IPS-18c (cell line): ENCODE measurements around the gene LIPH.
"Not testable (repeated sequence)": the region's sequence is repeated elsewhere in the genome, so short reads cannot be mapped to it uniquely, and the experiment has no call there.

Experiments
- H3K4me3 ChIP-seq: 2 replicates; pipeline ENCODE4 v1.7.0; 2013; ENCODE audit warnings: low read depth, mild to moderate bottlenecking, low read length, moderate library complexity; ENCODE audit not compliant: insufficient read depth
- H3K9me3 ChIP-seq: one replicate; pipeline ENCODE4 v1.6.1; 2013; ENCODE audit warnings: mild to moderate bottlenecking, low read length, moderate library complexity; ENCODE audit not compliant: control insufficient read depth, insufficient read depth

Gene LIPH

DNA sequence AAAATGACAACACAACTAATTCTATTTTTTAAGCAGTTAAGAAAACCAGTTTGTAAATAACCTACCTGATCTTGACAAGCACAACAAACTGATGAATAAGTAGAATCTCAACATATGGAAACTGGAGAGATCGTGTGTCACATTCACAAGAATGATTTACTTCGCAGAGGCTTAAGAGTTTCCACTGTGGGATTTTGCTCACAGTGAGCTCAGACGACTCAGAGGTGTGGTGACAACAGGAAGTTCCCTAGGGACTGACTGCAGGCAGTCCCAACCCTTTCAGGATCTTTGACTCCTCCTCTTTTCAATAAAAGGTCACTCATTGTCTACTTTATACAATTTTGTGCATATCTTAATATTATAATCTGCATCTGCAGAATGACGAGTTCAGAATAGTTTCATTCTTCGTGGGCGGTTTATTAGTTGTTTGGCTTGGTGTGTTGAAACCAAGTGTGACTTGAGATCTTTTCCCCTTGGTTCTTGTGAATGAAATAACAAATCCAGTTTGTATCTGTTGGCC lies at the start of gene LIPH:
TSS of gene LIPH (minus strand) at position 231 of the 520 bp plus-strand sequence. CDS start at position 114, 117 bp downstream.
- H3K4me3 ChIP-seq: no peak within 1 kb of the TSS

DNA sequence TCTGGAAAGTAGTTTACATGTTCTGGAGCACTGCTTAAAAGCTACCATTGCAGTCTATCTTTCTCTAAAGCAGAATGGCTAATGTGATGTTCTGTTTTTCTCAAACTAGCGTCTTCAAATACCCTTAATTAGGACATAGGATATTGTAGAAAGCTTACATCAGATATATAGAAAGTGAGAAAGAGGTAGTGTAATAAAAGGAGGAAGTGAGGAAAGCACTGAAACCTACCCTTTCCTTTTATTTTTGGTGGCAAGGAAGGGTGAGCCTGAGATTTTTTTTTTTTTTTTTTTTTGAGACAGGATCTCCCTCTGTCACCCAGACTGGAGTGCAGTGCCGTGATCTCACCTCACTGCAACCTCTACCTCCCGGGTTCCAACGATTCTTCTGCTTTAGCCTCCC lies 43.1 kb upstream of the LIPH start:
- Histone ChIP-seq H3K9me3 (no peaks in the 10 kb centered on the region), H3K4me3 (no peak overlapping the region)

More for the DNA sequence above, at the start of gene LIPH:
- H3K9me3 ChIP-seq: no peaks in the 10 kb centered on the region

DNA sequence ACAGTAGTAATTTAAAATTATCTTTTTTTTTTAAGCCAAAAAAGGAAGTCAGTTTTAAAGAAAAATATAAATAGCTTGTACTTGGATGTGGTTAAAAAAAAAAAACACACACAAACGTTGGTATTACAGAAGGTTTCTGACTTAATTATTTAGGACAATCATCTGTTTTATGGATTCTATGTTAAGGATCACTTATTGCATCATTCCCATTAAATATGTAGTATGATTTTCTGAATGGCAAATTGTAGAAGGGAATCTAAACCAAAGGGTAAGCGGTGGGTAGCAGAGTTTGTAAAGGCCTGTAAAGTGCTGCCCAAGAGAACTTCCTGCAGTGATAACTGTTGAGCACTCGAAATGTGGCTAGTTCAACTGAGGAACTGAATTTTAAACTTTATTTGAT lies 41.7 kb upstream of the LIPH start:
- no peak overlapping the region for H3K4me3 ChIP-seq
- no peaks in the 10 kb centered on the region for H3K9me3 ChIP-seq

DNA sequence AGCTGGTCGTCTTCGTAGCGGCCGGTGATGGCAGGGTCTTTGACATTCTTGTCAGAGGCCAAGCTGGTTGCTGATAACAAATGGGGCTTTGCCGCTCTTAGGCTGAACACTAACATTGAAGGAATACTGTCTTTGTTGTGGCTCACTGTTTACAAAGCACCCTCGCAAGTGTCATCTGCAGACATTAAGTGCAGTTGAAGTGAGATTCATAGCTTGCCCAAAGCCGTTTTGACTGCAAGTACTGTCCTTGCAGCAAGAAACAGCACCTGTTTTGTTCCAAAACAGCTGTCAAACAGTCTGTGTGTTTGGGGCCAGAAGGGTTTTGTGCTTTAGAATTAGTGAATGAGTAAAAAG lies 34.3 kb upstream of the LIPH start:
- Histone ChIP-seq H3K9me3 (no peaks in the 10 kb centered on the region), H3K4me3 (peak overlapping the region; percentile 56)

DNA sequence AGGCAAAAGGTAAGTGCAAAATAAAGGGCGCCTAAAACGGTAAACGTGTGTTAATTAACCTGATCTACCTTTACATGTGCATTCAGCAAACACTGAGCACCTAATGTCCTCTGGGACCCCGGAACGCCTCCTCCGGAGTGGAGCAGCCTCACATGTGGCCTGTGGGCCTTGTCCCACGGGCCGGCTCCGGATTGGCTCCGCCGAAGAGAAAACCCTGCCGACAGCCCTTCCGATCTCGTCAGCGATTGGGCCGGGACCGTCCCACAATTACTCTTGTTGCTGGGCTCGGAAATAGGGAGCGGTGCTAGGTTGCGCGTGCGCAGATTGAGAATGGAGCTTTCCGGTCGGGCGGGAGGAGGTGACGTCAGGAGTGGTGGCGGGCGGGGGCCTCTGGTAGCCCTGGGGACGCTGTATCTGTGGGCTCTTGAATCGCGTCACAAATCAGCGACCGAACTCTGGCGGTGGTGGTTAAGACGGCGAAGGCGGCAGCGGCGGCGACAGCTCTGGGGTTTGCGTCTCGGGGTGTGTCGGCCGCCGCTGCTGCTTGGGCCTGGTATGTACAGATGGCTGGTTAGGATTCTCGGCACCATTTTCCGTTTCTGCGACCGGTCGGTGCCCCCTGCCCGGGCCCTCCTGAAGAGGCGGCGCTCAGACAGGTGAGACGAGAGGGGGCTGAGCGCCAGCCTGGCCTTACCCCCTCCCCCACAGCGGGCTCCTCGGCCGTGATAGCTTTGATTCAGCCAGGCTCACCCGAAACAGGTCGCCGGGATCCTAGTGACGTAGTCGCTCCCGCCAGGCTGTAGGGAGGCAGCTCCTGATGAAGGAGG lies 33.7 kb upstream of the LIPH start, which contains the start of gene SENP2:
TSS of gene SENP2 (plus strand) at position 437 of the 827 bp plus-strand sequence. CDS start at position 556, 119 bp downstream.
- H3K4me3 ChIP-seq: peak within 1 kb of the TSS; percentile 56
- H3K9me3 ChIP-seq: no peaks in the 10 kb centered on the region

DNA sequence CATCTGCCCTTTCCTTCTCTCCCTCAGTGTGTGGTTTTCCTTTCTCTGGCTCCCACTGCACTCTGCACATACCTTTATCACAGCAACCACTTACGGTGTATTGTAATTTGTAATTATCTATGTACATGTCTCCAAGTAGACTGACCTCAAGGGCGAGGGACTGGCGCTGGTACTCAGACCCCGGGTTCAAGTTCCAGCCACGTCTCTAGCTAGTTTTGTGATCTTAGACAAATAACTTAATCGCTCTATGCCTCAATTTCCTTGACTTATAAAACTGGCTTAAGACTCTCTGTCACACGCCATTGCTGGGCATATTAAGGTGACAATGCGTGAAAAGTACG lies 33.1 kb upstream of the LIPH start:
- no peaks in the 10 kb centered on the region for H3K9me3 ChIP-seq
- H3K4me3 ChIP-seq: peak overlapping the region; percentile 50

DNA sequence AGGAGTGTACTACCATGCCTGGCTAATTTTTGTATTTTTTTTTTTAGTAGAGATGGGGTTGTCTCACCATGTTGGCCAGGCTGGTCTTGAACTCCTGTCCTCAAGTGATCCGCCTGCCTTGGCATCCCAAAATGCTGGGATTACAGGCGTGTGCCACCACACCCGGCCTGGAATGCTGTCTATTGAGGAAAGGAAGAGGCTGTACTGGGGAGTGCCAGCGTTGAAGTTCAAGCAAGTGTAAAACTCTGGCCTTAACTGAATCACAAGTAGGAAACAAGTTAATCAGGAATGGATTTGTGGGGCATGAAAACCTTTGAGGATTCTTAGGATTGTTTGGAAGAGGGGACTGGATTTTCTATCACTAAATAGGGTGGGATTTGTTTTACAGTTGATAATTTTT lies 32.3 kb upstream of the LIPH start:
- Histone ChIP-seq H3K9me3 (no peaks in the 10 kb centered on the region), H3K4me3 (no peak overlapping the region; the same call in 1 of the 2 replicates)

DNA sequence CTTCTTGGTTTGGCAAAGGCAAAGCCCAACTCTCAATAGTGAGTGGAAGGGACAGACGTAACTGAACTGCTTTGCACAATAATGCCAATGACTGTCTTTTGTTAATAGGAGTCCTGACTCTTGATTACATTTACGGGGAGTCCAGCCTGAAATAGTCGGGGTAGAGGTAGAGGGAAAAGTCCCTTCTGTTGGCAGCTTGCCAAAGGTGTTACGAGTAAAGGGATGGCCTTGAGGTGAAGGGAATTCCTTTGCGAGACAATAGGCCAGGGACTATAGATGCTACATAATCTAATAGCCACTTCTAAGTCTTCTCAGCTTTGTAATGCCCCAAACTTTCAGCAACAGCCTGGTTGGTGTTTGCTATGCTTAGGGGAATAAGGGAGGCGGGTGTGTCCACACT lies 31.5 kb upstream of the LIPH start:
- H3K4me3 ChIP-seq: peak overlapping the region; percentile 82; the same call in 1 of the 2 replicates
- no peaks in the 10 kb centered on the region for H3K9me3 ChIP-seq

DNA sequence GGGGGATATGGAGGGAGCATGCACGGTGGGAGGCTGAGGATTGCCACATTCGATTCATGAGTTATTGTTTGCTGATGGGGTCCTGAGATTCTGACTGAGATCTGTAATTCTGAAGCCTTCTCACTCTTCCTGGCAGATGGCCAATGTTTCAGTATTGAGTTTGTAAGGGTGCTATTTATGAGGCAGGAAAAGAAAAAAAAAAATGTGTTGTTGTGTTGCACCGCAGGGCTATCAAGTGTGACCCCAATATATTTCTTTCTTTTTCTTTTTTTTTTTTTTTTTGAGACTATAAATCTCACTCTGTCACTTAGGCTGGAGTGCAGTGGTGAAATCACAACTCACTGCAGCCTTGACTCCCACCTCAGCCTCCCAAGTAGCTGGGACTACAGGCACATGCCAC lies 30.5 kb upstream of the LIPH start:
- H3K4me3 ChIP-seq: peak overlapping the region; percentile 82
- H3K9me3 ChIP-seq: no peaks in the 10 kb centered on the region

DNA sequence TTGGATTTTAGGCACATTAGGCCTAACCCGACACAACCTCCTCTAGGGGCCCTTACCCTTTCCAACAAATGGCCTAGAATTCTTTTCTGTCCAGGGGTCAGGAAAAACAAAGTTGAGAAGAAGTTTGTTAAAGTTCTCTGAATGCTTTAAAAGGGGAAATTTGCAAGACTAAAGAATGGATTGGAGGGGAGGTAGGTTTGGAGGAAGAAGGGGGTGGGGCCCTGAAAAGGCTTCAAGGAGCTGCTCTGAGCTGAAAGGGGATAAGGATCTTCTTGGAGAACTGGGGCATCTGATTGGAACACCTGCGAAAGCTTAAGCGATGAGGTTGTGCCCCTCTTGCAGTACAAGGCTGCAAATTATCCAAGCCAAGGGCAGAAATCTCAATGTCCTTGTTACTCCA lies 29.8 kb upstream of the LIPH start:
- Histone ChIP-seq H3K4me3 (peak overlapping the region; percentile 82), H3K9me3 (no peaks in the 10 kb centered on the region)

DNA sequence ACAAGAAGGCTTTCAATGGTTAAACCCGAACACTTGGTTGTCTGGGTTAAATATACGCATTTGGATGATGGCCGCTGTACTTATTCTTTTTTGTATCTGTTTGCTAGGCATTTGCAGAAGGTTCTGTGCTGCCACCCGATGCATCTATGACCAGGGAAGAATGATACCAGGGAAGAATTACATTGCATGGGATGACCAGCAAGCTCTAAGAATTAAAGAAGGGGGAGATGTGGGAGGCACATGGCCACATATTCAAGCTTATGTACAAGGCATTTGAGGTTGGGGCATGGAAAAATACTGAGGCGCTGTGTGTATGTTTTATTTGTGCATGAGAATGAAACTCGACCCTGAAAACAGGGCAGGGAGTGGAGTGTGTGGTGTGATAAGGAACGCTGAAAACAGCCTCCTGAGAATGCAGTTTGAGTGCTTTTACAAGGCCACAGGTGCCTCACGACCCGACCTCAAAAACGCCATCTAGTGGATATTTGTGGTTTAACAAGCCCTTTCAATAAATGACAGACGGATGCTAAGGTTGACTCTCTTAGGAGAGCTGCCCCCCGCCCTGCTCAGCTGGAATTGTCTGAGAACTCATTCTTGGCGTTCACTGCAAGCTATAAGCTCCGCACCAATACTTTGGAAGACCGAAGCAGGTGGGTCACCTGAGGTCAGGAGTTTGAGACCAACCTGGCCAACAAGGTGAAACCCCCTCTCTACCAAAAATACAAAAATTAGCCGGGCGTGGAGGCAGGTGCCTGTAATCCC lies 22.9 kb upstream of the LIPH start:
- not testable (repeated sequence) for H3K9me3 ChIP-seq, H3K4me3 ChIP-seq

DNA sequence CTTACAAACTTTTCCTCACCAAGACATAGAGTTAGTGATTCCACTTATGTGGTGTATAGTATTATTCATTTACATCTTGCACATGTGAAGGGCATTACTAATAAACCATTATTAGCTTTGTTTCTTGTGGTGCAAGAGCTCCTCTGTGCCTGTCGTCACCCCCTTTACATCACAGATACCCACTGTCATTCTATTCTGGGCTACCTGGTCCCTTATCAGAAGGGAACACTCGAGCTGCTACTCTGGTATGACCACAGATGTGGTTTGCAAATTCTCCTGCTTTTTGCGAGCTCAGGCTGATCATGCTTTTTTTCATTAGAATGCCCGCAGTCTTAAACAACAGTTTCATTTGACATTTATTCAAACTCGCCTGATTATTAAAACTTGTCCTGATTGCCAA lies 19.8 kb upstream of the LIPH start:
- Histone ChIP-seq H3K9me3 (peaks cover 9% of the 10 kb centered on the region), H3K4me3 (no peak overlapping the region)

DNA sequence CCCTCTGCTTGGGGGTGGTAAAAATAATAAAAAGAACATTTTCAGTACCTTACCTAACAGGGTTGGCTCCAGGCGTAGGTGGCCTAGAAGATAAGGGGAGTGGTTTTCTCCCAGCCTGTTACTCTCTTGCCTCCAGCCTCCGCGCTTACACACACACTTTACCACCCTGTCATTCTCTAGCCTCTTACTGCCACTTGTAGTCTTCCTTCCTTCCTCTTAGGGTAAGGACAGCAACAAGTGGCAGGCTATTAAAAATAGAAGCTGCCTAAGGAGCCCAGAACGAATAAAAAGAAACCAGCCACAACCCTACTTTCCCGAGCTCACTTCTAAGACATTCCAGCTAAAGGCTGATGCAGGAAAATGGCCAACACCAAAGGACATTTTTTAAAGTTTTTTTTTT lies 9.6 kb upstream of the LIPH start:
- H3K4me3 ChIP-seq: no peak overlapping the region
- no peaks in the 10 kb centered on the region for H3K9me3 ChIP-seq

DNA sequence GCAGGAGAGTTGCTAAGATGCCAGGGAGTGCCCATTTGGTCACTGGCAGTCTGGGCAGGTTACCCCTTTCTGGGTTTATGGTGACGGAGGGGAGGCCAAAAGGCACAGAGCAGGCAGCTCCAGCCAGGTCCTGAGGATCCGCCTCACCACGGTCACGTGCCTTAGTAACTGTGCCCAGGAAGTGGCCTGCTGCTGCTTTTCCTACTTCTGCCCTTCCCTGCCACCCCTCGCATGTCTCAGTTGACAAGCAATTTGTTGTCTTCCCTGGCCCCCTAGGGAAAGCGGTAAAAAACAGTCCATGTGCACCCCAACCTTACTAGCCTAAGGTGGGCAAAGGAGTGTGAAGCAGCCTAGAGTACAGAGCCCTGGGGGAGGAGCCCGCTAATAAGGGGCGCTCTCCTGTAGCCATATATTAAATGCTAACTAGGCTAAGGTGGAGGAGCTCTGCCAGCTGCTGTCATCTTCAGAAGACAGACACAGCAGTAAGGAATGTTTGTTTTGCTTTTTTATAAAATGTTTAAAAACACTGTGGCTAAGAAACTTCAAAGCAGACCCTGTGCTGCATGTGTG lies 9.1 kb upstream of the LIPH start:
- H3K4me3 ChIP-seq: no peak overlapping the region
- no peaks in the 10 kb centered on the region for H3K9me3 ChIP-seq

DNA sequence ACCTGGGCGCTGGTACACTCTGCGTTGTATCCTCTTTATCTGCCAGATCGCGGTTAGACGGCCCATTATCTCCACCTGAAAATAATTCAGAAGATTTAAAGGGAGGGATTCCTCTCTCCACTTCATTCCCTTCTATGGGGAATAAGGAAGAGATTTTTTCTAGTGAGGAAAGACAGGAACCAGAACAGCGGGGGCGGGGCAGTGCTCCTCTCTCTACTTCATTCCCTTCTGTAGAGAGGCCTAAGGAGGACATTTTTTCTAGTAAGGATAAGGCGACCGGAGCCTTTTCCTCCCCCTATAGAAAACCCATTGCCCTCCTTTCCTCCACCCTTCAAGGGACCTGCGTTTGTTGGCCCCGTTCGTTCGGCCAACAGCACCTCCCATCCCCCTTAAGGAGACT lies 8.3 kb upstream of the LIPH start:
- Histone ChIP-seq H3K9me3 (no peaks in the 10 kb centered on the region), H3K4me3 (no peak overlapping the region)

DNA sequence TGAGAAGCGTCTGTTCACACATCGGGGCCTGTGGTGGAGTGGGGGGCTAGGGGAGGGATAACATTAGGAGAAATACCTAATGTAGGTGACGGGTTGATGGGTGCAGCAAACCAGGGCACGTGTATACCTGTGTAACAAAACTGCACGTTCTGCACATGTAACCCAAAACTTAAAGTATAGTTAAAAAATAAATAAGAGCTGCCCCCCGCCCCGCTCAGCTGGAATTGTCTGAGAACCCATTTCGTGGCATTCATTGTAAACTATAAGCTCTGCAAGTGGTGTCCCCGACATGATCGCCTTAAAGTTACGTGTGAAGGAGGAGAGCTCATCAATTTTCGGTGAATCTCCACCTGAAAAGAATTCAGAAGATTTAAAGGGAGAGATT lies 7.3 kb upstream of the LIPH start:
- Histone ChIP-seq H3K9me3 (no peaks in the 10 kb centered on the region), H3K4me3 (no peak overlapping the region)

DNA sequence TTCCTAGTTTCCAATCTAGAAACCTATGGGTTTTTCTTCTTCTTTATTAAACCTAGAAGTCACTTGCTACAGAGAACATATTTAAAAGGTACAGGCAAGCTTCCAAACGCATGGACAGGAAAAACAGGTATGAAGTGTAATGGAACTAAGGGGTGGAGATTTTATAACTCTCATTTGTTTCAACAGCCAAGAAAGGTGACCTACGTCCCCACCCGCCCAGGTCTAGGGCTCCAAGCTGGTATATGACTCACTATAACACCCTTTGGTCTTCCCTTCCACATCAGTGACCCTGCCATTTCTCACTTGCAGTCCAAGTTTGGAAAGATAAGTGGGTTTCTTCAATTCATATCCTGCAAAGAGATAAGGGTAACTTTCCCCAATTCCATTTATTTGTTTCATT lies 6.0 kb upstream of the LIPH start:
- H3K4me3 ChIP-seq: no peak overlapping the region
- H3K9me3 ChIP-seq: no peaks in the 10 kb centered on the region

DNA sequence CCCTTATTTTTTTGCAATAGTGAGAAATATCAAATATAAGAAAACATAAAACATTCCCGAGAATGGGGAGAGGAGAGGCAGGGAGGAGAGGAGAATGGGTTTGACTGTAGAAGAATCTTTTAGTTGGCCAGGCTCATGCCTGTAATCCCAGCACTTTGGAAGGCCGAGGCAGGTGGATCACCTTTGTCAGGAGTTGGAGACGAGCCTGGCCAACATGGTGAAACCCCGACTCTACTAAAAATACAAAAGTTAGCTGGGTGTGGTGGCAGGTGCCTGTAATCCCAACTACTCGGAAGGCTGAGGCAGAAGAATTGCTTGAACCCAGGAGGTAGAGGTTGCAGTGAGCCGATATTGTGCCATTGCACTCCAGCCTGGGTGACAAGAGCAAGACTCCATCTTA lies 4.3 kb upstream of the LIPH start:
- not testable (repeated sequence) for H3K4me3 ChIP-seq, H3K9me3 ChIP-seq
